GM12875 (cell line): ENCODE measurements around the gene DNM3.

ENCODE experiments used
- H3K4me3 ChIP-seq: one replicate; pipeline ENCODE4 v1.5.1; 2011; ENCODE audit warnings: low read depth, low read length, control low read depth
- TF ChIP-seq, protein P1 (sequence below): IDR thresholded peaks from 2 replicates; pipeline ENCODE4 v1.5.1; 2011; ENCODE audit warnings: low read depth, mild to moderate bottlenecking, control low read depth, inconsistent platforms, low read length, moderate library complexity, borderline replicate concordance; ENCODE audit not compliant: insufficient read depth

Gene DNM3

GRCh38 chr1:171943973-171944561 is 102.8 kb downstream of the DNM3 start:
- TF ChIP-seq, protein P1, sequence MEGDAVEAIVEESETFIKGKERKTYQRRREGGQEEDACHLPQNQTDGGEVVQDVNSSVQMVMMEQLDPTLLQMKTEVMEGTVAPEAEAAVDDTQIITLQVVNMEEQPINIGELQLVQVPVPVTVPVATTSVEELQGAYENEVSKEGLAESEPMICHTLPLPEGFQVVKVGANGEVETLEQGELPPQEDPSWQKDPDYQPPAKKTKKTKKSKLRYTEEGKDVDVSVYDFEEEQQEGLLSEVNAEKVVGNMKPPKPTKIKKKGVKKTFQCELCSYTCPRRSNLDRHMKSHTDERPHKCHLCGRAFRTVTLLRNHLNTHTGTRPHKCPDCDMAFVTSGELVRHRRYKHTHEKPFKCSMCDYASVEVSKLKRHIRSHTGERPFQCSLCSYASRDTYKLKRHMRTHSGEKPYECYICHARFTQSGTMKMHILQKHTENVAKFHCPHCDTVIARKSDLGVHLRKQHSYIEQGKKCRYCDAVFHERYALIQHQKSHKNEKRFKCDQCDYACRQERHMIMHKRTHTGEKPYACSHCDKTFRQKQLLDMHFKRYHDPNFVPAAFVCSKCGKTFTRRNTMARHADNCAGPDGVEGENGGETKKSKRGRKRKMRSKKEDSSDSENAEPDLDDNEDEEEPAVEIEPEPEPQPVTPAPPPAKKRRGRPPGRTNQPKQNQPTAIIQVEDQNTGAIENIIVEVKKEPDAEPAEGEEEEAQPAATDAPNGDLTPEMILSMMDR, result no peak
- H3K4me3 ChIP-seq, result no peak overlapping the region

DNA sequence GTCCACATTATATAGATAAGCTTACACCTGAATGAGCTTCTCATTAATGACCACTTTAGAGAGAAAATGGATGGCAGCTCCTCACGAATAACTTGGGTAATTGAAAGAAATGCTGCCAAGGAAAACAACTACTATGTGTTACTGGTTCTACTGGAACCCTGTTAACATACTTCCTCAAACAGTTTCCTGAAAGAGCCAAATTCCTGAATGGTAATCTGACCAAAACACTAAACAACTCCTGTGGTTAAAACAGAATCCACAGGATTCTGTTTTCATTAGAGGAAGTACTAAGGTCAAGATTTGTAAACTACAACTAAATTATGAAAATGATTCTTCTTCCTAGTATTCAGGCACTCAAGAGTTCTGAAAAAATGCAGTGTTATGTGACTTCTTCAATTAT is 107.2 kb downstream of the DNM3 start:
- TF ChIP-seq, protein P1, result no peak
- H3K4me3 ChIP-seq, result no peak overlapping the region

- H3K4me3 ChIP-seq, result no peak overlapping the region
- TF ChIP-seq, protein P1, result no peak
Observed at GRCh38 chr1:171949316-171949715, 108.0 kb downstream of the DNM3 start.

DNA sequence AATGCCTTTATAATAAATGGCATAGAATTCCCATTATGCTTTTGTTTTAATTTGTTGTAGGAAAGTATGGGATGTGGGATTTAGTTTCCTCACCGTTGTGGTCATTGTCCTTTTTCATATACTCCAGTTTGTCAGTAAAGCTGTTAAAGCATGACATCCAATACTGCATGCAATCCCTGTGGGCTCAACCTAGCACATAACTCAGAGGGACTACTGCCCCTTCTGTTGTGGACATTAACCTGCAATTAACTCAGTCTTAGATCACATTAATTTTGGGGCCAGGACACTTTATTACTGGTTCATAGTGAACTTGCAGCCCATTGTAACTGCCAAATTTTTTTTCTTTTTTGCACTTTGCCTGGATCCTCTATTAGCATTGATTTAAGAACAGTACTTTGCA is 112.5 kb downstream of the DNM3 start:
- H3K4me3 ChIP-seq, result no peak overlapping the region
- TF ChIP-seq, protein P1, result no peak

- TF ChIP-seq, protein P1, result no peak
- H3K4me3 ChIP-seq, result no peak overlapping the region
Observed at GRCh38 chr1:171954361-171954760, 113.1 kb downstream of the DNM3 start.

DNA sequence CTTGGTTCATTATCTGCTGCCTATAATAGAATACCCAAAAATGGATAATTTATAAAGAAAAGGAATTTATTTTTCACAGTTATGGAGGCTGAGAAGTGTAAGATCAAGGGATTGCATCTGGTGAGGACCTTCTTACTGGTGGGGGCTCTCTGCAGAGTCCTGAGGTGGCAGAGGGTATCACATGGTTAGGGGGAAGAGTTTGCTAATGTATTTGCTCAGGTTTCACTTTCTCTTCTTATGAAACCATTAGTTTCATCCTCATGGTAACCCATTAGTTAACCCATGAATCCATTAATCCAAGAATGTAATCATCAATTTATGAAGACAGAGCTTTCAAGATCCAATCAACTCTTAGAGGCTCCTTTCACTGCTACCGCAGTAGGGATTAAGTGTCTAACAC is 120.6 kb downstream of the DNM3 start:
- no peak overlapping the region for H3K4me3 ChIP-seq
- TF ChIP-seq, protein P1, result no peak

- no peak overlapping the region for H3K4me3 ChIP-seq
- TF ChIP-seq, protein P1, result no peak
Observed at GRCh38 chr1:171963762-171964161, 122.5 kb downstream of the DNM3 start.
